GM18508 (cell line): Measurements from ENCODE around the gene CFAP161.
"Not testable (repeated sequence)": the region's sequence is repeated elsewhere in the genome, so short reads cannot be mapped to it uniquely, and the experiment has no call there.

Experiments
- ATAC-seq: cut with Tn5 transposase; IDR thresholded peaks from one replicate; pipeline ENCODE4 v1.9.1; 2021; ENCODE audit warnings: moderate number of reproducible peaks; ENCODE audit not compliant: insufficient read depth, unreplicated experiment

CFAP161 gene

DNA sequence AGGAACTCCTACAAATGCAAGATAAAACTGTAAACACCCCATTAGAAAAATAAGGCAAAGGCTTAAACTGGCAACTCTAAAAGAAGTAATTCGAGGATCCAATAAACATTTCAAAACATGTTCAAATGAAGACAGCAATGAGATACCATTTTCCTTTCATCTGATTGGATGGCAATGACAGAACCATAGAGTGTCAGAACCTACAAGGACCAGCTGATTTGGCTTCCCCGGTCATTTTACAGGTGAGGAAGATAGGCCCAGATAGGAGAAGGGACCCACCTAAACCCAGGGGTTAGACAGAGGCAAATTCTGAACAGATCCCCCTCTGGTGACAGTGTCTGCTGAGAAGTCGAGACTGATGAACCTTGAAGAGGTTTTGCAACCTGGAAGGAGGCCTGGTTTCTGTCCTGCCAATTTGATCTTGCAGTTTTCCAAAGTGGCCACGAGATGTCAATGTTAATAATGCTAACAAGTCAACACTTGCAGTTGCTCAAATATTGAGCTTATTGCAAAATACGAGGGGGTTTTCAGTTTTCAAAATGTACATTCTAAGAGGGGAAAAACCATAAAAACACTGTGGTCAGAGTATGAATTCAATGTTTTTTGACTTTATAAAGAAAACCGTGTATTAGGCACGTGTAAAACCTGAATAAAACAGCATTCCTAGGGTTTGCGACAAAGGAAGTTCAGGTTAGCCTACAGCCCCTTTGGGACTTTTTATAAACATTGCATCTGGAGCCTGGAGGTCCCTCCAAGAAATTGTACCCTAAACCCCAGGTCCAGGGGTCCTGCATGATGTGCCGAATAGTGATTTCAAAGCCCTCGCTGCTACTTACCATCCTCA is 21.5 kb downstream of the CFAP161 start:
- ATAC-seq = no peak

DNA sequence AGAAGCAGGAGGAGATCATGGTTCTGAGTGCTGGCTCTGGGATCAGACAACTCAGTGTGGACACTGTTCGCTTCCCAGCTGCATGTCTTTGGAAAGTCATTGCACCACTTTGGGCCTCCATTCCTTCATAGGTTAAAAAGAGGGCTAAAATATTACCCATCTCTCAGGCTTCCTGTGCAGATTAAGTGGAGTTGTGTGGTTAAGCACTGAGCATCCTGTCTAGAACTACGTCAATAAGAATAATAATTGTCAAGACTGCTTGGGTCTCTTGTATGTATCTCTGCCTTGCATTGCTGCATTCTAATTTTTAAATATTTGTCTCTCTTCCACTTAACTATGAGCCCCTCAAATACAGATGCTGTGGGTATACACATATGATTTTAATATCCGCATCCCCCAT is 22.3 kb downstream of the CFAP161 start:
- ATAC-seq = no peak

DNA sequence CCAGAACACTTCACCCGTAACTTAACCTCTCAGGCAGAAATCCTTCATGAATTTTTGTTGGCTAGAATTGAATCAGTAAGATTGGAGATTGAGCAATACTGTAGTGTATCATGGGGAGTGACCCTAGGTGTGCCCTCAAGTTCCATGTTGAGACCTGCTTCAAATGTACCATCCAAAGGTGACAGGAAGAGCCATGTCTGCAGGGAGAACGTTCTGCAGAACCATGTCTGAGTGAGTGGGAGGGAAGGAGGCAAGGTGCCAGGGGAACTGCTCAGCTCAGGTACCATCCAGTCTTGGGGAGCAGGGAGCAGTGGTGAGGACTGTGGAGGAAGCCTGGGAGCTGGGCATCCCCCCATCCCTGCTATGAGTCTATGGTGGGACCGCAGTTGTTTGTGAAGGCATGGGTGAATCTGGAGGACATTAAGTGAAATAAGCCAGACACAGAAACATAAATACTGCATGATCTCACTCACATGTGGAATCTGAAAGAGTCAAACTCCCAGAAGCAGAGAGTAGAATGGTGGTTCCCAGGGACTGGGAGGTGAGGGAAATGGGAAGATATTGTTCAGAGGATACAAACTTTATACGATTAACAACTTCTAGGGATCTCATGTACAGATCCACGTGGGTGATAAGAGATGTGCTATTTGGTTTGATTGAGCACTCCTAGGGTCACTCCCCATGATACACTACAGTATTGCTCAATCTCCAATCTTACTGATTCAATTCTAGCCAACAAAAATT is 23.3 kb downstream of the CFAP161 start:
- no peak for ATAC-seq

DNA sequence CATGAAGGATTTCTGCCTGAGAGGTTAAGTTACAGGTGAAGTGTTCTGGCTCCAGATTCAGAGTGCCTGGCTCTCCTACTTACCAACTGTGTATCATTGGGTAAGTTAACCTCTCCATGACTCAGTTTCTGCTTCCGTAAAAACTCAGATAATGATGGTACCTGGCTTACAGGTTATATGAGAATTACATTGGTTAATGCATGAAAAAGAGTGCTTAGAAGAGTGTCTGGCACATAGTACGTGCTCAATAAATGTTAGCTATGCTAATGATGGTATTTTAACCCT is 23.8 kb downstream of the CFAP161 start:
- no peak for ATAC-seq

DNA sequence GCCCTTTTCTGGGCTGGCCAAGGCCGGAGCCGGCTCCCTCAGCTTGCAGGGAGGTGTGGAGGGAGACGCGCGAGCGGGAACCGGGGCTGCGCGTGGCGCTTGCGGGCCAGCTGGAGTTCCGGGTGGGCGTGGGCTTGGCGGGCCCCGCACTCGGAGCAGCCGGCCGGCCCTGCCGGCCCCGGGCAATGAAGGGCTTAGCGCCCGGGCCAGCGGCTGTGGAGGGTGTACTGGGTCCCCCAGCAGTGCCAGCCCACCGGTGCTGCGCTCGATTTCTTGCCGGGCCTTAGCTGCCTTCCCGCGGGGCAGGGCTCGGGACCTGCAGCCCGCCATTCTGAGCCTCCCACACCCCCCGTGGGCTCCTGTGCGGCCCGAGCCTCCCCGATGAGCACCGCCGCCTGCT is 24.5 kb downstream of the CFAP161 start:
- not testable (repeated sequence) for ATAC-seq

DNA sequence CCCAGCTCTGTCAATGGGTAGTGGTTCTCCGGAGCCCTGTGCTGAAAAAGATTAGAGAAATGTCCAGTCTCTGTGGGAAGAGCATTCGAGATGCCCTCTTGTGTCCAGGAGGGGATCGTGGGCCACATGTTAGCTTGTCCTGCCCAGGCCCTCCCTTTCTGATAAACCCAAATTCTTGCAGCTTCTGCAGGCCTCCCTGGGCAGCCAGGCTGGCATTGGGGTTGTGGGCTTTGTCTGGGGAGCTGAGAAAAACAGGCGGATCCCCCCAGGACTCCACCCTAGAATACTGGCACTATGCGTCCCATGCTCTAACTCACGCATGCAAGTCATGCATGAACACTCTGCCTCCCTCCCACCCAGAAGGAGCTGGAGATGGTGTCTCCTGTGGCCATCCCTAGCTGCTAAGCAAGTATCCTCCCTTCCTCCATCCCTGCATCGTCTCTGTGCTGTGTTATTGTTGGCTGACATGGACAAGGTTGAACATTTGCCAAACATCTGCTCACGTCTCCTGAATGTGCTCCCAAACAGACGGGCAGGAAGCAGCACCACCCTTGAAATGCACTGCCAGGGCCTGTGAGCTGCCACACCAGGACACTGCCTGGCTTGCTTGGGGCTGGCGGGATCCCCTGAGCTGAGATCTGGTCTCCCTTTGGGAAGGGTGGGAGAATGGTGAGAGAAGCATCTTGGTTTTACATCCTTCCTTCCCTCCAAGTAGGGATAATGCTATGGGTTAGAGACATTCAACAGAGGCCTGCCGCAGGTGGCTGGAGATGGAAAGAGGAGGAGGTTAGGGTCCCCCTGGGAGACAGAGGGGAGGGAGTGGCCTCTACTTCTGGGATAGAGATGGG is 26.5 kb downstream of the CFAP161 start:
- no peak for ATAC-seq

DNA sequence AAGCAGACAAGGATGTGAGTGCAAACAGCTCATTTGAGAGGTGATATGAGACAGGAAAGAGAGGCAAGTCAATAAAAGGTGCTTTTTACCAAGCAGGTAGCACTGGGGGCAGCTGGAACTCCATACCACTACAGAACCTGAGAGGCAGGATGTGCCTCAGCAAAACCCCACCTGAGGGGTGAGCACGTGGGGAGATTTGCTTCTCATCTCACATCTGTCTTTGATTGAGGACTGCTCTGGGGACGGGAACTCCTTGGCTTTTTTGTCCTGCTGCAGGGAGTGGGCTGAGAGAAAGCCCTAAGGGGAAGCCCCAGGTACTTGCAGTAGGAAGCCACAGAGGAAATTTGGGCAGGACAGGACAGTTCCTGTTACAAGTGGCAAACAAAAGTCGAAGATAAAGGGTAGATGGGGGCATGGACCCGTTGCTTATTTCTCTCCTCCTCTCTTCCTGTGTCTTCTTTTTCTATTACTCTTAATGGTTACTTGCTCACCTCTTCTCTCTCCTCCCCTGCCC is 27.1 kb downstream of the CFAP161 start:
- ATAC-seq = no peak

DNA sequence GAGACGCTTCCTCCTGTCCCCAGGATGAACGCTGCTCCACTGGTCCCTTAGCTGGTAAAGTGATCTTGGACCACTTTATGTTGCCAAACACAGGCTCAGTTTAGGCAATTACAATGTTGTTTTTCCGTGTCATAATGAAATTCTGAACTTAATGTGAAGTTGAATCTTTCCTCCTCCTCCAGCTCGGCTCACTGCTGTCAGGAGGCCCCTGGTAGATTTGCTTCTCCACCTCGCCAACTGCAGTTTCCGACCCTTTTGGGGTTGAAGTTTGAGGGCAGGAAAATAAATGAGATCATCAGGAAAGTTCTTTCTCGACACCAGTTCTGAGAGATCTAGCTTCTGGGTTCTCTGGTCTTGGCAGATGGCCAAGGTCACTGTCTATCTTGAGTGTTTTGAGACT is 27.8 kb downstream of the CFAP161 start:
- ATAC-seq = no peak

DNA sequence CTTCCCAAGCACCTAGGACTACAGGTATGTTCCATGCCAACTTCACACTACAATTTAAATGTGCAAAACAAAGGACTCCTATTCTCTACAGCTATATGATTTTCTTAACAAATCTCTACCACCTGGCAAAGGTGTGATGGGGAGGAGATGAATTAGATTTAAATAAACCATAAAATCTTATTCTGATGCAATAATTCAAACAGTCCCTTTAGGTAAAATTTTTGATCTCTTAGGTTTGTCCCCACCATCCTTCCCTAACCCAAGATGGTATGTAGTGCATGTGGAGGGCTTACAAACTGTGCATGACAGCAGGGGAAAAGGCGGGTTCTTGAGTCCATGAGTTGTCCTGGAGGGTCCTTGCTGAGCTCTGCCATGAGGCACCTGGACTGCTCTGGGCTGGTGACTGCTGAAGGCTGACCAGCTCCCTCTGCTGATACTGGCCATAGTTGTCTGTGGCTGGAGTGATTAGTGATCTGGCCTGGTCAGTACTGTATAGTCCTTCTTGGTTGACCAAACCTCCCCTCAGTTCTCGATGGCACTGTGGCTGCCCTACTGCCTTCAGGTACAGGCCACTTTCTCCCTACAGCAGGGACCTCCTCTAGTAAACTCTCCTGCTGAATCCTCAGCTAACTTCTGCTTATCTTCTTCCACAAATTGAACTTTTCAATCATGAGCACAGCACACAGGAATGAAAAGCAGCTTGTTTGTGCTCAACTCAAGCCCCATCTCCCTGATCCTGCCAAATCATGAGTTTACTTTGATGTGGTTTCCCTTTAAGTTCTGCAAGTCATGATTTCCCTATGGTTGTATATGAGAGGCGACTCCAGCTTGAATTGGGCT is 30.1 kb downstream of the CFAP161 start:
- no peak for ATAC-seq

DNA sequence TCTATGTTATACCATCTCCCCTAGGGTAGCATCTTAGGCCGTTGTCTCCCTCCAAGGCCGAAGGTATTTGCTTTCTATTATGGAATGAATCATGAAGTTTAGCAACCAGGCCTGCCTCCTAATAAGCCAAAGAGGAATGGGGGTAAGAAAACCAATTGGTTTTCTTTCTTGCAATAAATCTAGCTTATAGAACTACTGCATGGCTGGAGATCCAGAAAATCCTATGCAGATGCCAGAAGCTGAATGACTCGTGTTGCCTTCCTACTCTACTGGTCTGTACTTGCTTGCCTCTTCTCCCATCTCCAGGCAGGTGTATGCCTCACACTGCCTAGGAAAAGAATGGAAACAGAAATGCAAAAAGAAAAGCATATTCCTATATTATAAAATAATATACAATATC is 31.5 kb downstream of the CFAP161 start:
- ATAC-seq = no peak

DNA sequence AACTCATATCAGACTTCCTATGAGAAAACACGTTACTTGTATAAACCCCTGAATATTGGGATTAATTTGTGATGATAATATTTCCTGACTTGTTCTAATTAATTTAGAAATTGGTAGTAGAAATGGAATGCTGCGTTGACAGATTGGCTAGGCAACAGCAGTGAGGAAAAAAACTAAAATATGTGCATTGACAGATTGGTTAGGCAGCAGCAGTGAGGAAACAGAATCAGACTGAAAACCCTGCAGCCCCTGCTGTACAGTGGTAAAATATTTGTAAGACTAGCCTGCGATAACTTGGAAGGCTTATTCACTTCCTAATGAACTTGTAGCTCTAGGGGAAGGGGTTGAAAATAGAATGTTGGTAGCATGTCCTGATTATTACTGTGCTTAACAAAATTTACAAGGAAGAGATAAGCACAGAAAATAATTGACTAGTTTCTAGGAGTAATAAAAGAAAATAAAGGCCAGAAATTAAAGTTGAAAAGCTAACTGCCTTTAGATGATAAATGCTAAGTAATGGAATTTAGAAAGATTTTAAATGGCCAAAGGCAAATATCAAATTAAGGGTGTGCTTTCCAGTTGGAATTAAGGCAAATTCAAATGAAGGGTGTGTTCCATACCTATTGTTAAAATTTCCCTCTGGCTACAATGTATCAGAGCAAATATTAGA is 32.7 kb downstream of the CFAP161 start:
- ATAC-seq = no peak

DNA sequence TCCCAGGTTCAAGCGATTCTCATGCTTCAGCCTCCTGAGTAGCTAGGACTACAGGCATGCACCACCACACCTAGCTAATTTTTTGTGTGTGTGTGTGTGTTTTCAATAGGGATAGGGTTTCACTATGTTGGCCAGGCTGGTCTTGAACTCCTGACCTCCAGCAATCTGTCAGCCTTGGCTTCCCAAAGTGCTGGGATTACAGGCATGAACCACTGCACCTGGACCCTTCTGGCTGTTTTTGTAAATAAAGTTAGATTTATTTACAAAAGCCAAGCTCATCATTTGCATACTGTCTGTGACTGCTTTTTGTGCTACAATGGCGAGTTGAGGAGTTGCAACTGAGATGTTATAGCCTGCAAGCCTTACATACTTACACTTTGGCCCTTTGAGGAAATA is 34.1 kb downstream of the CFAP161 start:
- no peak for ATAC-seq

DNA sequence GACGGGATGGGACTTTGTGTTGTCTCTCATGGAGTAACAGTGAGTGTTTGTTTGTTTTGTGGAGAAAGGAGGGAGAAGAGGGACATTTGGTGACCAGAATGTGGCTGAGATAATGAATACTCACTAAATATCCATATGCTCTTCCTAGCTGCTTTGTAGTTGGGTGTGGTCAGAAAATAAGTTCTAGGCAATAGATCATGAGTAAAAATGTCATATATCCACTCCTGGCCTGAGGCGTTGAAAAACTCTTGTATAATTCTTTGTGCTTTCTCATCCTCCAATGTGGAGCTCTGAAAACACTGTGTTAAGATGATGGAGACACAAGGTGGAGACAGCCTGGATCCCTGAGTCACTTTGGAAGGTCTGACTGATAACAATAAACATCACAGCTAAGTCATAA is 34.6 kb downstream of the CFAP161 start:
- ATAC-seq = no peak

DNA sequence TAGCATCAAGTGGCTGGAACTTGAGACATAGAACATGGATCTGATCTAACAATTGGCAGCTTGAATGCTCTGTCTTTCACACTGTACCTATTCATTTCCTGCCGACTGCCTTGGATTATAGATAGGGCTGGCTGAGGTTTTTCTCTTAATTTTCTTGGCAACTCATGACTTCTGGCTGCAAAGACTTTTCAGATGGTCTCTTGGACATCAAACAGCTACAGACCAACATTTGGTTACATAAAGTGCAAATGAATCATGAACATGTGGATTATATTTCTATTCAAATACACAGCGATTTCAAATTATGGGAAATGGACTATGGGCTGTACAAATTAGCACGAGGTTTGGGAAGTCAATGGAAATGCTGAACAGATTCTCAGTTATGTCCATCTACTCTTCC is 36.4 kb downstream of the CFAP161 start:
- no peak for ATAC-seq

DNA sequence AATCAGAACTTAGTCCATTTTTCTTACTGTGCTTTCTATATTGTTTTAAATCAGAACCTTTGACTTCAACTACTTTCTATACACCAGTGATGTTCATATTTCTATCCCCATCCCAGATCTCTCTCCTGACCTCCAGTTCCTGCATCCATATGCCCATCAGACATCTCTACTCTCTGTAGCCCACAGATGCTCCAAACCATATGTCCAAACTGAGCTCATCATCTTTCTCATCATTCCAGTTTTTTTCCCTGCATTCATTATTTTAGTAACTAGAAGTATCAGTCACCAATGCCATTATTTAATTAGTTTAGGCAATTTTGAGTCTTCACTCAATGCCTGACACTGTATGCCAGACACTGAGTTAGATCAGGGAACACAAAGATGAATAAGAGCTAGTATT is 37.2 kb downstream of the CFAP161 start:
- no peak for ATAC-seq

DNA sequence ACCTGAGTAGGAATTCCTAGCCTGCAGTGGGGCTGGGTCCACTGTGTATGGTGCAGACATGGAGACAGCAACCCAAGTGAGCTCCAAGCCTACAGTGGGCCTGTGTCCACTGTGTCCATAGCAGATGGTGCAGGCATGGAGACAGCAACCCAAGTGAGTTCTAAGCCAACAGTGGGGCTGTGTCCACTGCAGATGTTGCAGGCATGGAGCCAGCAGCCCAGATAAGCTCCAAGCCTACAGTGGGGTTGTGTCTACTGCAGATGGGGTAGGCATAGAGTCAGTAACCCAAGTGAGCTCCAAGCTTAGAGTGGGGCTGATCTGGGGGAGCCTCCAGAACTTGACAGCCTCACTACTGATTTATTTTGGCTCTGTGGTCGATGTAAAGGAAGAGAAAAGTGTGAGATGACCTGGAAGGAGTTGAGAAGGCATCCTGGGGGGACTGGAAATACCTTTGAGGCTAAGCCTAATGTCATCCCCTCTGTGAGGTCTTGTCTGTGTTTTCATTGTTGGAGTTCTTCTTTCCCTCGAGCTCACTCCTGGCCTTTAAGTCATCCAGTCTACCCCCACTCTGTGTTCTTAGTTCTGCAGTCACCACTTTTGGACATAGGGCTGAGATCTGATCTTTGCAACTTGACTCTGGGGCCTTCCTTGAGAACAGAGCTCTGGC is 40.2 kb downstream of the CFAP161 start:
- no peak for ATAC-seq

DNA sequence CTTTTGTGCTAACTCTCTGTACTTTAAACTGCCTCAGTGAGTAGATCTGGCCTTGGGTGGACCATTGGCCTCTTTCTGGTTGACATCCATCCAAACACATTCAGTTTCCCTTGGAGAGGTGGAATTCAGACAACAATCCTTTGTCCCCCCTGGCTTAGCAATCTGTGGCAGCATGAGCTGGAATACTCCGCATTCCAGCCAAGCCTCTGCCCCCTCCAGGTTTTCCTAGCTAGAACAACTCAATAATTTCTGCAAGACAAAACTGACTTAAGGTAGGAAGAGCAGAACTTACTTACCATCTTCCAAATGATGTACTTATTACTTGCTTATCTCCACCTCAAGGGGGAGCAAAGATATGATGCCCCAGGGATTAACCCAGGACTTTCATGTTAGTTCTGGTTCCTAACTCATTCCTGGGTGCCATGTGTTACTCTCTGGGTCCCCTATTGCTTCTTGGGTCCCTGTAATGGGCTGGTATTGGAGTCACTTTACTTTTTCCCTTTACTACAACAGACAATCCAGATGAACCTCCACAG is 40.8 kb downstream of the CFAP161 start:
- no peak for ATAC-seq

DNA sequence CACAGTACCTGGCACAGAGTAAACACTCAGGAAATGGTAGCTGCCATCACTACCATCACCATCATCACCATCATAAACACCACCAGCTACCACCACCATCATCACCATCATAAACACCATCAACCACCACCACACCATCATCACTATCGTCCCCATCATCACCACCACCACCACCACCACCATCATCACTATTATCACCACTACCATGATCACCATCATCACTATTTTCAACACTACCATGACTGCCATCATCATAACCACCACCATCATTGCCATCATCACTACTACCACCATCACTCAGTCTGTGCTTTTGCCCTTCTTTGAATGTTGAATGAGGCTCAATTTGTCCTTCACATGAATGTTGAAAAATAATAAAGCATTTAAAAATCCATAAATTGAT is 41.4 kb downstream of the CFAP161 start:
- ATAC-seq = no peak
